HEK293T (cell line): ENCODE results near the gene HOXC5.

Experiments used
- CTCF ChIA-PET: fragments of 350-600 bp; formaldehyde crosslinking; extraction: SDS; loops from one replicate; lab custom pipeline; 2021; ENCODE audit warnings: antibody characterized with exemption, inconsistent platforms; lab: Yijun Ruan, JAX
- POLR2A ChIA-PET: fragments of 350-600 bp; formaldehyde crosslinking; extraction: SDS; loops from one replicate; lab custom pipeline; 2020; ENCODE audit warnings: antibody characterized with exemption, inconsistent platforms; lab: Yijun Ruan, JAX
- DNase-seq: peaks from one replicate; pipeline ENCODE4 v3.0.0; 2012; ENCODE audit warnings: mixed read lengths; ENCODE audit errors: extremely low spot score
- ARNT ChIP-seq: fragments of 450-650 bp; IDR thresholded peaks from 2 replicates; pipeline ENCODE4 v1.6.1; 2017; ENCODE audit warnings: mild to moderate bottlenecking
- BHLHE40 ChIP-seq: fragments of 450-650 bp; IDR thresholded peaks from 2 replicates; pipeline ENCODE4 v1.6.1; 2016; ENCODE audit warnings: mild to moderate bottlenecking, moderate library complexity, borderline replicate concordance
- CTBP1 ChIP-seq: fragments of 450-650 bp; IDR thresholded peaks from 2 replicates; pipeline ENCODE4 v1.6.1; 2016; ENCODE audit warnings: borderline replicate concordance
- ELF4 ChIP-seq: fragments of 450-650 bp; IDR thresholded peaks from 2 replicates; pipeline ENCODE4 v1.6.1; 2017; ENCODE audit warnings: antibody characterized with exemption
- FOXA1 ChIP-seq: fragments of 450-650 bp; IDR thresholded peaks from 2 replicates; pipeline ENCODE4 v1.6.1; 2016; ENCODE audit warnings: mild to moderate bottlenecking
- FOXK2 ChIP-seq: fragments of 450-650 bp; IDR thresholded peaks from 2 replicates; pipeline ENCODE4 v1.6.1; 2016; ENCODE audit warnings: mild to moderate bottlenecking
- FOXM1 ChIP-seq: fragments of 450-650 bp; IDR thresholded peaks from 2 replicates; pipeline ENCODE4 v1.6.1; 2017; ENCODE audit warnings: mild to moderate bottlenecking, borderline replicate concordance
- HDGF ChIP-seq: fragments of 450-650 bp; IDR thresholded peaks from 2 replicates; pipeline ENCODE4 v1.6.1; 2017; ENCODE audit warnings: antibody characterized with exemption, borderline replicate concordance
- L3MBTL2 ChIP-seq: fragments of 450-650 bp; conservative IDR thresholded peaks from 2 replicates; pipeline ENCODE4 v1.6.1; 2016; ENCODE audit warnings: mild to moderate bottlenecking
- LEF1 ChIP-seq: fragments of 450-650 bp; IDR thresholded peaks from 2 replicates; pipeline ENCODE4 v1.6.1; 2017; ENCODE audit warnings: mild to moderate bottlenecking, borderline replicate concordance
- NFRKB ChIP-seq: fragments of 450-650 bp; IDR thresholded peaks from 2 replicates; pipeline ENCODE4 v1.6.1; 2016; ENCODE audit warnings: mild to moderate bottlenecking, moderate library complexity
- SP1 ChIP-seq: fragments of 450-650 bp; IDR thresholded peaks from 2 replicates; pipeline ENCODE4 v1.6.1; 2017
- SUZ12 ChIP-seq: fragments of 450-650 bp; IDR thresholded peaks from 2 replicates; pipeline ENCODE4 v1.6.1; 2016; ENCODE audit warnings: mild to moderate bottlenecking
- TARDBP ChIP-seq: fragments of 450-650 bp; IDR thresholded peaks from 2 replicates; pipeline ENCODE4 v1.6.1; 2016
- ZNF384 ChIP-seq: fragments of 450-650 bp; IDR thresholded peaks from 2 replicates; pipeline ENCODE4 v1.6.1; 2016
- TF ChIP-seq, protein P1 (sequence below): fragments of 450-650 bp; IDR thresholded peaks from 2 replicates; pipeline ENCODE4 v1.6.1; 2016

The HOXC5 gene

DNA sequence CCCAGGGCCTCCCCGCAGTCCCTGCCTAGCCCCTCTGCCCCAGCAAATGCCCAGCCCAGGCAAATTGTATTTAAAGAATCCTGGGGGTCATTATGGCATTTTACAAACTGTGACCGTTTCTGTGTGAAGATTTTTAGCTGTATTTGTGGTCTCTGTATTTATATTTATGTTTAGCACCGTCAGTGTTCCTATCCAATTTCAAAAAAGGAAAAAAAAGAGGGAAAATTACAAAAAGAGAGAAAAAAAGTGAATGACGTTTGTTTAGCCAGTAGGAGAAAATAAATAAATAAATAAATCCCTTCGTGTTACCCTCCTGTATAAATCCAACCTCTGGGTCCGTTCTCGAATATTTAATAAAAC is 2.4 kb upstream of the HOXC5 start:
- ChIA-PET CTCF (interaction anchor here (1.2 kb wide), 1 partner anchor 171 kb away, joined by 5 read pairs; no protein-coding TSS in a partner anchor), POLR2A (interaction anchor here (1.4 kb wide), 1 partner anchor 24 kb away, joined by 5 read pairs; the partner anchor contains the start of gene HOXC4)
- TF ChIP-seq ELF4: no peak
- no peak for TF ChIP-seq TARDBP
- no peak for TF ChIP-seq NFRKB
- TF ChIP-seq FOXK2: no peak
- TF ChIP-seq, protein P1, sequence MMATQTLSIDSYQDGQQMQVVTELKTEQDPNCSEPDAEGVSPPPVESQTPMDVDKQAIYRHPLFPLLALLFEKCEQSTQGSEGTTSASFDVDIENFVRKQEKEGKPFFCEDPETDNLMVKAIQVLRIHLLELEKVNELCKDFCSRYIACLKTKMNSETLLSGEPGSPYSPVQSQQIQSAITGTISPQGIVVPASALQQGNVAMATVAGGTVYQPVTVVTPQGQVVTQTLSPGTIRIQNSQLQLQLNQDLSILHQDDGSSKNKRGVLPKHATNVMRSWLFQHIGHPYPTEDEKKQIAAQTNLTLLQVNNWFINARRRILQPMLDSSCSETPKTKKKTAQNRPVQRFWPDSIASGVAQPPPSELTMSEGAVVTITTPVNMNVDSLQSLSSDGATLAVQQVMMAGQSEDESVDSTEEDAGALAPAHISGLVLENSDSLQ: no peak
- TF ChIP-seq L3MBTL2: no peak
- TF ChIP-seq ARNT: no peak
- no peak for TF ChIP-seq FOXM1
- TF ChIP-seq BHLHE40: no peak
- TF ChIP-seq SUZ12: no peak
- TF ChIP-seq LEF1: no peak
- TF ChIP-seq CTBP1: no peak
- no peak for TF ChIP-seq SP1
- no peak for TF ChIP-seq ZNF384
- no peak for TF ChIP-seq HDGF
- TF ChIP-seq FOXA1: no peak
- DNase-seq: no peak

DNA sequence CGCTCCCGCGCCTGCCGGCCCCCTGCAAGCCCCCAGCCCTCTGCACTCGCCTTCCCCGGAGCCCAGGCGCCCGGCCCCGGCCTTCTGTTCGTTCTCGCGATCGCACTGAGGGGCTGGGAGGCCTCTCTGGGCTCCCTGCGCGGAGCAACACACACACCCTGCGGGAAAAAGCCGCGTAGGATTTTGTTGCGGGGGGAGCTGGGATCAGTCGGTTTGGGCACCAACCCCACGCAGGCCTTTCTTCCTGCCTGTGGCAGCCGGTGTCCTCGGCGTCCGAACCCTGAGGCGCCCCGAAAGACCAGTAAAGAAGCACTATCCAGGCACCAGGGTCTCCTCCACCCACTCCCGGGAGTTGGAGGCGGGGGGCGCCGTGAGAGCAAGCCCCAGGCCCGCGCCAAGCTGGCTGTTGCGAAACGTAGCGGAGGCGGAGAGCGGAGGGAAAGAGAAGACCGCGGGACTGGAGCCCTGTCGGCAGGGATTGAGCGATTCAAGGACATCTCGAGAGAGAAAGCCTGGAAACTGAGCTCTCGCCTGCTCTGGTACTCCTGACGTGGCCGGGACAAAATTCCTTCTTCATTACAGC is 1.9 kb upstream of the HOXC5 start:
- TF ChIP-seq TARDBP: no peak
- TF ChIP-seq HDGF: no peak
- no peak for TF ChIP-seq CTBP1
- TF ChIP-seq FOXA1: no peak
- TF ChIP-seq FOXK2: no peak
- TF ChIP-seq FOXM1: no peak
- no peak for TF ChIP-seq BHLHE40
- TF ChIP-seq L3MBTL2: no peak
- no peak for TF ChIP-seq ZNF384
- no peak for TF ChIP-seq NFRKB
- TF ChIP-seq LEF1: no peak
- no peak for TF ChIP-seq SUZ12
- no peak for DNase-seq
- ChIA-PET POLR2A (interaction anchor here (1.4 kb wide), 1 partner anchor 23 kb away, joined by 5 read pairs; the partner anchor contains the start of gene HOXC4), CTCF (interaction anchor here (0.6 to 2.7 kb wide), 10 partner anchors 8 to 170 kb away, joined by 3 to 26 read pairs (median 5); partner anchors contain the start of gene HOXC10)

DNA sequence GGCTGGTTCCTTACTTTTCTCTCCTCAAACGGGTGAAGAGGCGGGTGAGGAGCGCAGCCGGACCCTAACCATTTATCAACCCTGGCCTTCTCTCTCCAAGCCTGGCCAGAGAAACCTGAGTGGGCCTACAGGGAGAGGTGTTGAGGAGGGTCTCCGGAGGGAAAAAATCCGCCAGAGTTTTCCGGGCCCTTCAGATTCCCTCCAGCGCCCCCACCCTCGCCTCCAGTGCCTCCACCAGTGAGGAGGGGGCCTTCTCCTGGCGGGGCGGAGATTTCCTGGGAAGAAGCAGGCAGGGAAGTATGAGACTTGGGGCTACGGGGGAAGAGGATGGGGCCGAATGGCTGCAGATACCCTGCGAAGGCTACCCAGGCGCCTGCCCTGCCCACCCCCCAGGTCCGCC is 1.4 kb upstream of the HOXC5 start:
- TF ChIP-seq SUZ12: no peak
- no peak for TF ChIP-seq HDGF
- no peak for TF ChIP-seq FOXA1
- TF ChIP-seq, protein P1: no peak
- no peak for TF ChIP-seq ZNF384
- no peak for TF ChIP-seq TARDBP
- DNase-seq: no peak
- POLR2A ChIA-PET: interaction anchor here (0.9 to 1.4 kb wide), 2 partner anchors 23 to 25 kb away, joined by 3 to 5 read pairs; partner anchors contain the start of gene HOXC4
- CTCF ChIA-PET: interaction anchor here (0.6 to 2.7 kb wide), 16 partner anchors 8 to 170 kb away, joined by 3 to 26 read pairs (median 5); partner anchors contain the start of genes HOXC10 and HOXC9

DNA sequence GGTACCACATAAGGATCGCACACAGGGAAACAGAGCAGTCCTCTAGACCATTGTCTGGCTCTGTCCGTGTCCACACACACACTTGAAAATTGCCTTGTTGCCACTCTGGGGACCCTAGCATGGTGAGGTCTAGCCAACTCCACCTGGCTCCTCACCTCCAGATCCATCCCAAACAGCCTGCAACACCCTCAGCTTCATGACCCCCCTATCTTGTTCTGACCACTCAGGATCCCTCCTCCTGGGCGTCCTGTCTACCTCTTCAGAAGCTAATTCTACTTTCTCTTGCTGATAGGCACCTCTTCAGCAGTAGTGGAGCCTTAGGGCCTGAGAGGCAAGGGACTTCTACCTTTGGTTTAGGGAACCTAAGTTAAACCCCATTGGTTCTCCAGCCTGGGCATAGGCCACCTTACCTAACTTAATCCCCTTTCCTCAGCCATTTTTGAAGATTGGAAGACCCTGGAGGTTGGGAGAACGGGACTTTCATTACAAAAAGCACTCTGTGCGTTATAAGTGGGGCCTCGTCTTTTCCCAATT is 697 bp upstream of the HOXC5 start:
- ChIA-PET CTCF (interaction anchor here (0.6 to 2.7 kb wide), 22 partner anchors 11 to 226 kb away, joined by 3 to 26 read pairs (median 5); partner anchors contain the start of genes HOXC10, HOXC8 and HOXC9), POLR2A (interaction anchor here (0.9 to 1.8 kb wide), 8 partner anchors 15 to 157 kb away, joined by 3 to 8 read pairs (median 4); partner anchors contain the start of genes HOXC4, HOXC8 and SMUG1)
- TF ChIP-seq FOXA1 (no peak), ELF4 (no peak), CTBP1 (no peak)
- no peak for DNase-seq

DNA sequence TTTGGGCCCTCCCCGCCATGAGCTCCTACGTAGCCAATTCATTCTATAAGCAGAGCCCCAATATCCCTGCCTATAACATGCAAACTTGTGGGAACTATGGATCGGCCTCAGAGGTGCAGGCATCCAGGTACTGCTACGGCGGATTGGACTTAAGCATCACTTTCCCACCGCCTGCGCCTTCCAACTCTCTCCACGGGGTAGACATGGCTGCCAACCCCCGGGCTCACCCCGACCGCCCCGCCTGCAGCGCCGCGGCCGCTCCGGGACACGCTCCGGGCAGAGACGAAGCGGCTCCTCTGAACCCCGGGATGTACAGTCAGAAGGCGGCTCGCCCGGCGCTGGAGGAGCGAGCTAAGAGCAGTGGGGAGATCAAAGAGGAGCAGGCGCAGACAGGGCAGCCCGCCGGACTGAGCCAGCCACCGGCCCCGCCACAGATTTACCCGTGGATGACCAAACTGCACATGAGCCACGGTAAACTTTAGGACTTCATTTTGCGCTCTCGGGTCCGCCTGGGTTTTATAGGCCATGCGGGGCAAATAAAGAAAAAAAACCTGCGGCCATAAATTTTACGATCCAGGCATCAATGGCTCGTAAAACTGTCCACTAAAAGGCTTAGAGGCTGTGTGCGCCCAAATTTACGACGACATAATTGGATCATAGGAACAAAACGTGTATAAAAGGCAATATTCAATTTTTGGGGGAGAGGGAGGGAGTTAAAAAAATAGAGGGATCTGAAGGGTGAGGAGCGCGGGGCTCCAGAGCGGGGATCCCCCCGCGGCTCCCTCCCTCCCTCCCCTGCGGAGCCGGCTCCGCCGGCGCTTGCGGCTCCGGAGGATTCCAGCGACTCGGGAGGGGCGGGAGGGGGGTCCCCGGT is 493 bp downstream of the HOXC5 start:
- peak; percentile 61 for DNase-seq
- TF ChIP-seq ARNT (peak; percentile 96), HDGF (no peak), SUZ12 (no peak), BHLHE40 (no peak; the same call in 1 of the 2 replicates), ZNF384 (peak; percentile 98), LEF1 (peak; percentile 96), FOXK2 (no peak), L3MBTL2 (peak; percentile 70), ELF4 (no peak), FOXA1 (no peak), CTBP1 (peak; percentile 100), SP1 (no peak), TARDBP (no peak; the same call in 1 of the 2 replicates), FOXM1 (peak; percentile 90; the same call in 1 of the 2 replicates), NFRKB (no peak)
- TF ChIP-seq, protein P1: peak; percentile 96
- CTCF ChIA-PET: interaction anchor here (0.7 to 2.7 kb wide), 18 partner anchors 12 to 335 kb away, joined by 3 to 26 read pairs (median 5); partner anchors contain the start of genes HOXC10, HOXC8 and SMUG1
- POLR2A ChIA-PET: interaction anchor here (0.7 to 2.1 kb wide), 12 partner anchors 16 to 175 kb away, joined by 3 to 8 read pairs (median 4); partner anchors contain the start of genes HOXC4, HOXC8 and SMUG1
